Fibroblast of peridontal ligament (primary cell): Measurements from ENCODE around the gene BABAM2.

Experiments used
- DNase-seq: peaks from one replicate; pipeline ENCODE4 v3.0.0-alpha.2; 2010; ENCODE audit errors: extremely low read depth

The BABAM2 gene

DNA sequence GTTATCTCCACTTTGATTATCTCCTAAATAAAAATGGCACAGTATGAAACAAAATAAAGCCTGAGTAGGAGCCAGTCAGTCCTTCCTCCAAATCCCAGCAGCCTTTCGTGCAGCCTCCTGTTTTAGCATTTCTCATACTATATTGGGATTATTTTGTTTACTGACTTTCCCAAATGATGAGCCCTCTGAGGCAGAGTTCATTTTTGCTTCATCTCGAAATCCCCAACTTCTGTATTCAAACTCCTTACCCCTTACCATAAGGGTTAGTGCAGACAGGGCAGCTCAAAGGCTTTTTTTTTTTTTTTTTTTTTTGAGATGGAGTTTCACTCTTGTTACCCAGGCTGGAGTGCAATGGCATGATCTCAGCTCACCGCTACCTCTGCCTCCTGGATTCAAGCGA is 388.8 kb downstream of the BABAM2 start:
- DNase-seq: no peak

DNA sequence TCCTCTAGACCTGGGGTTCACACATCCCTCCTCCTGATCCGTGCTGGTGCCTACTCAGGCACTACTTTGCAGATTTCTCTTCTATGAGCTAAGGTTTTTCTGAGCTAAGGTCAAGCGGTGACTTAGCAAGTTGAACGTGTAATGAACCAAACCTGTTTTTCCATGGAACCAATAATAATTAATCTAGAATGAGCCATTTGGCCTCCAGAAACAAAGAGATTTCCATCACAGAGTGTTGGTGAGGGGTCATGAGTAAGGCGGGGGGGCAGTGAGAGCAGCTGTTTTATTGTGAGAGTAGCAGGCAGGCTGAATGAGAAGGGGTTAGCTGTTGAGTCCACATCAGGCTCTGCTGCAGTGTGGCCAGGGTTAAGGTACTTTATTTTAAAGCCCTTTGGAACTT is 390.1 kb downstream of the BABAM2 start:
- no peak for DNase-seq

DNA sequence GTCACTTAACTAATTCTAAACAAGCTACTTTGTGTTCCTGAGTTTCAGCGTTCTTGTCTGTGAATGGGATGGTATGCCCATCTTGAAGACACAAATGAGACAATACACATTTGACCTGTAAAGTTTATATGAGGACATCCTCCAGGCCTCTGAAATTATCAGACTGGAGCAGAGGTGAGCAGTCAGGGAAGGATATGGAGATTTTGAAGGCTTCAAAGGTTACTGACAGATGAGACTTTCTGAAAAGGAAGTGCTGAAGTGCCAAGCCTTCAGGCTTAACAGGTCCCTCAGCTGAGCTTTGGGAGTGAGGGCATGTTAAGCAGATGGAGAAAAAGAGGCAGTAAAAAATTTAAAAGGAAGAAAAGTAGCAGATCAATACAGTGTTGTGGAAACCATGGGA is 391.2 kb downstream of the BABAM2 start:
- no peak for DNase-seq

DNA sequence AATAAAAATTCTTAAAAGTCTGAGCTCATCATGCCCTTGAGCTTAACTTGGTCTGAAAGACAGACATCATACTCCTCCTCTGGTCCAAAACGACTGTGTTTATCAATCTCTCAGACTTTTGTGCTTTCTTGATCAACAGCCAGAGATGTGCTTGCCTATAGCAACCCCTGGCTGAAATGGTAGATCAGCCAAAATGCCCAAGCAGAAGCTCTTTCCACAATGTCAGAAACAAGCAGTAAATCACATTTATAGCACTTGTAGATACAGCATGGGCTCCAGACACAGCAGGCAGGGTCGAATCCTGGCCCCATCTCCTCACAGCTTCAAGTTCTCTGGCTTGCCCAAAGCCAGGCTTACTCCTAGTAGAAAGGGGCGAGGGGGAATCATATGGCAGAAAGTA is 391.7 kb downstream of the BABAM2 start:
- no peak for DNase-seq

DNA sequence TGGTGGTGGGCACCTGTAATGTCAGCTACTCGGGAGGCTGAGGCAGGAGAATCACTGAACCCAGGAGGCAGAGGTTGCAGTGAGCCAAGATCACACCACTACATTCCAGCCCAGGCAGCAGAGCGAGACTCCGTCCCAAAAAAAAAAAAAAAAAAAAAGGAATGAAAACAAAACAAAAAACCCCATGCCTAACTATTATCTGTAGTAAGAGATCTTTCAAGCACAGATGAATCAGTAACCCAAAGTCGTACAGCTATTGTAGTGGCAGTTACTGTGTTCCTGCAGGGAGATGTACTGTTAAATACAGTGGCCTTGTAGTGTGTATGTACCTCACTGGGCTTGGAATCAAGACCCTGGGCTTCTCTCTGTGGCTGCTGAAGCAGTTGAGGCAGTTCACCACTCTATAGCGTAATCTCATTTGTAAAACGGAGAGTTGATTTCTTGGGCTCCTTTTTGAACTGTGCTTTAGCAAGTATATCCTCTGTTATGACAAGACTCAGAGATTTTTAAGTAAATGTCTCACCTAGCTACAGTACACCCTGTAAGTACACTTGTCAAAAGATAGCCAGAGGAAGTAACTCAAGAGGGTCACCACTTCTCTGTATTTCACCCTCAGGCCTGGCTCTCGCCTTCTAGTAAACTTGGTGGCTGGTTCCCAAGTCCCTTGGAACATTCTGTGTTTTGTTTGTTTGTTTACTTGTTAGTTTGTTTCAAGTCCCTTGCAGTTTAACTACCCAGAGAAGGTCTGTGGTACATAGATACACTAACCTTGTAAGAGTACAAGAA is 392.5 kb downstream of the BABAM2 start:
- no peak for DNase-seq

DNA sequence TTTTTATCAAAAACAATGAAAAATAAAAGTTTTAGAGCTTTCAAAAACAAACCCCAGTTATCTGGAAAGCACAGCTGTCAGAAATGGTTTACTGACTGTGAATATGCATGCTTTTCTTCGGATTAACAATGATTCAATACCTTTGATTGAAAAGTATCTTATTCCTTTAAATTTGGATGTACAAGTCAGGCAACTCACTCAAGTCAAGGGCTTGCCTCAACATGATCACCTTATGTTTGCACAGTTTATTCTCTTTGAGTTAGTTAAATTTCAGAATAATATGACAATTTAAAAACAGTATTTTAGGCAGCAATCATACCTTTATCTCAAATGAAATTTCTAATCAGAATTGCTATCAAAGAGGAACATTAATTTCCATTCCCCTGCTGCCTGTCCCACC is 393.3 kb downstream of the BABAM2 start:
- DNase-seq: no peak

DNA sequence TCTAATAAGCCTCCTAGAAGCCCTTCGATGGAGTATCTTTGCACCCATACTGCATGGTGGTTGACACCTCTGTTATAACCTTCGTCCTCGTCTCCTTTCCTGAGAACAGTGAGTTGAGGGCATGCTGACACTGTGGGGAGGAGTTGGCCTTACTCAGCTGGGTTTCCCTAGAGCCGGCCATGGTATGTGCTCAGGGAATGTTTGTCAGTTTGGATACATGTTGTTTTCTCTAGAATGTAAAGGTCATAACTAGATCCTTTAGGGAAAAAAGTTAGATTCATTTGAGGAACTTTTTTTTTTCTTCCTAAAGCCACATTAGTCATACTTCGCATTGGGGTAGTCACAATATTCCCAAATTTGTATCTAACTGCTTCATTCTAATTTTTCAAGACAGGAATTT is 396.1 kb downstream of the BABAM2 start:
- peak; percentile 74 for DNase-seq

DNA sequence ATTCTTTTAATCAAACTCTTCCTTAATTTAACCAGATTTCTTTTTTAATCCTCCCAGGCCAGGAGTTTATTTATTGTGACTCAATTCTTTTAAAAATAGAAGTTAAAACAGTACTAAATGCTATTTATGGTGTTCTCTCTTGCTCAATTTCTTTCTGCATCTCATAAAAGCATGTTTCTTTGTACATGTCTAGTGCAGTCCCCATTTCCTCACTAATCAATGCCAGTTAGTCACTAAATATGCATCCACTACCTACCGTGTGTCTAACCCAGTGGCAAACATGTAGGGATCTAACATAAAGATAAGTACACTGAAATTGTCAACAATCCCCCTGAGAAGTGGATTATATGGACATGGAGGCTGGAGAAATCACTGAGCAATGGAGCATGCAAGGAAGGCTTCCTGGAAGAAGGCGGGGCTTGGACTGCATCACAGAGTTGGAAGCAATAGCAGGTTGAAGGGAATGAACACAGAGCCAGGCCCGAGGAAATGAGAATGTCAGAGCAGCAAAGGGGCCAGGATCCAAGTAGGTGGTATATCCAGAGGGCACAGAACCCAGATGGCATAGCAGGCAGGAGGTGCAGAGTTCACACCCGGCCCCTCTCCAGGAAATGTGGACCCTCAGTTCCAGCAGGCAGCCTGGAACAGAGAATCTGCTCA is 396.9 kb downstream of the BABAM2 start:
- peak; percentile 66 for DNase-seq

DNA sequence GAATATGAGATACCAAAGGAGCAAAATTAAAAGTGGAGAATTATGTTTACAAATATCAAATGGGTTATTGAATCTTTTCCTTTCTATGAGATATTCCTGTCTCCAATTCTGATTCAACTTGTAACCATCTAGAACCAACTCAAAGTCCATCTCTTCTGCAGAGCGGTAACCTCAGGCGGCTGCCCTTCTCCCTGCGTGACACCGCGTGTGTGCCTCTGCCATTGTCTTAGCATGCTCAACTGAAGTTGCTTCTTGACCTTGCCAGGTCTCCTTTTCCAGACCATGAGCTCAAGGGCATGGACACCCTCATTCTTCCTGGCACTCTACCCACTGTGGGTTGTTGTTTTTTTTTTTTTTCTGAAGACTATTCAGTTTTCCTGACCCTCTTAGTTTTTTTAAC is 398.1 kb downstream of the BABAM2 start:
- no peak for DNase-seq

DNA sequence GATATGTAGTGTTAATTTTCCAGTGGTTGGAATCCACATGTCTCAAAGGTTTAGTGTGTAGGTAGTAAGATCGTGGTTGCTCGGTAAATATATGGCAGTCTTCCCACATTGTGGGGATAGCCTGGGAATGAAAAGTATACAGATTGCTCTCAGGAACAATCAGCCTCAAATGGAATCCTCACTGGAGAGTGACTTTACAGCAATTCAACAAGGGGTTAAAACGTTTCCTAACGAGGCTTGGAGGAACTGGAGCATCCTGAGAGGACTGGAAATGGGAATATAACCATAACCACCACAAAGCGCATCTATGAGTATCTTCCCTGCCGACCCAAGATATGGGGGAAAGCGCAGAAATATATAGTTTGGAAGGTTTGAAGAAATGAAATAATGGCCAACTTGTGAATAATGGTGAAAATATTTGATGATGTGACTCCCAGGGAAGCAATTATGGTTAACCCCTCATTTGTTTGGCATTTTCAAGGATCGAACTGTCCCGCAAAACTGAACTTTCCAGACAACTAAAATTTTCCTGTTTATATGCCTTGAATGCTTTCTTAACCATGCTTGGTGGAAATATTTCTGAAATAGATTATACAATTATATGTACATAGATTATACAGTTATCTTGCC is 401.4 kb downstream of the BABAM2 start:
- DNase-seq: peak; percentile 83

DNA sequence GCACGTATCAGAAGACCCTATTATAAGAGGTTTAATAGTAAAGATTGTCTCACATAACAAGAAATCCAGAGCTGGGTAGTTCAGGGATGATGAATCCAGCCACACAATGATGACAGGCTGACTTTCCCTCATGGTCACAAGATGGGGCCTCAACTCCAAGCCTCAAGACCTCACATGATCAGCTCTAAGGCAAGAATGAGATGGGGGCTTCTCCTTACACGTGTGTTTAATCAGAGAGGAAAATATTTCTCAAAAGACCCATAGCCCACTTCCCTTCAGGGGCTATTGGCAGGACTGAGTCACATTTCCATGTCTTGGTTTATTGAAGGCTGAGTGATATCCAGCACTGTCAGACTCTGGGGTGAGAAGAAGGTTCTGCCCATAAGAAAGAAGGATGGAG is 402.0 kb downstream of the BABAM2 start:
- peak; percentile 65 for DNase-seq

DNA sequence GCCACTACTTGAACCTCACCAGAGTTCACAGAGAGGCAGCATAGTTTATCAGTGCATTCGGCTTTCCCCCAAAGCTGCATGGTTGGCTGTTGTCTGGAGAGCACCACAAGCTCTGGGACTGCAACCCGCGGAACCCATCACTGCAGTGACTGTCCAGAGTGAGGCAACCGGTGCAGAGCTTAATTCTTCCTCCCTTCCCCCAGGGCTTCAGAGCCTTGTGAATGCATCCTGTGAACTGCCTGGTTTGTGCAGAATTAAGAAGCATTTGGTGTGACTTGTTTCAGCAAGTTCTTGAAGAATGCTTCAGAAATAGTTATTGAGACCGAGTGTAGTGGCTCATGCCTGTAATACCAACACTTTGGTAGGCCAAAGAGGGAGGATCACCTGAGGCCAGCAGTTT is 402.9 kb downstream of the BABAM2 start:
- DNase-seq: no peak

DNA sequence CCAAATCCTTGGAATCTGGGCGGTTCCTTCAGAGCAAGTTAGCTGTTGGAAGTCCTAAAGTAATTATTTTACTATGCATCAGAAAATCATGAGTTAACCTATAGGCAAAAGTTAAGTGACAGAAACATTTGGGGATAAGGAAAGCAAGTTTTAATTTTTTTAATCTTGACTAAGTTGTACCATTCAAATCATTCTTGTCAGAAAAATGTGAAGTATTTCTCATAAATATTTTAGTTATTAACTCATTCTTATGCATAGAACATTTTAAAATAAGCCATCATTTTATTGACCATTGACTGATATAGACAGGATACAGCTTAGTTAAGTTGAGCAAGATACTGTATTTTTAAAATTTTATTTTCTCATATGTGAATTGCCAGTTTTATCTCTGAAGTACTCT is 403.9 kb downstream of the BABAM2 start:
- no peak for DNase-seq

DNA sequence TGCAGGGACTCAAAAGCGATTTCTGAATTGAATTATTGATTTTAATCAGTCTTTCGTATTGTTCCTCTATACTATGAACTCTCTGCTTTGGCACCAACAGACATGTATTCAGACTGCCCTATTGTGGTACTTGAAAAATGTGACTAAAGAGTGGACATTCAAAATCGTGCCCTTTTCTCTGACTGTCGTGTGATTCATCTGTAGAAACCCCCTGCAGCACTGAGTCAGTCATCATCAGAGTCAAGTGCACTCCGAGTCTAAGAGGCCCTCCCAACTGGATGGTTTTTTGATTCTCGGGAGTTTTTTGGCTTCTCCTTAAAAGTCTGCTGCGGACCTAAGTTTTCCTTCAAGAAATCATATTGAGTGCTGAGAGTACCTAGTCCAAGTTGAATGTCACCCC is 405.7 kb downstream of the BABAM2 start:
- peak; percentile 31 for DNase-seq

DNA sequence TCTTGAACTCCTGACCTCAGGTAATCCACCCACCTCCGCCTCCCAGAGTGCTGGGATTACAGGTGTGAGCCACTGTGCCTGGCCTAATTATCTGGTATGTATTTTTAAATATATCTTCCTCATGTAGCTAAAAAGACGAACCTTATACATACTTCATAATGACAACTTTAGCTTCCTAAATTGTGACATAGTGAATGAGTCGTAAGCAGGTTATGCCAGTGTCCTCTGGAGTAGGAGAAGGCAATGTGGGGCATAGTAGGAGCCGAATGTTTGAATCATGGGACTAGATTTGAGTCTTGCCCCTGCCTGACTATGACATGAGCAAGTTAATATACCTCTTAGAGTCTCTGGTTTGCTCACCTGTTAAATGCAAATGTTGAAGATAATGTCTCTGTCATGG is 406.4 kb downstream of the BABAM2 start:
- DNase-seq: peak; percentile 46

DNA sequence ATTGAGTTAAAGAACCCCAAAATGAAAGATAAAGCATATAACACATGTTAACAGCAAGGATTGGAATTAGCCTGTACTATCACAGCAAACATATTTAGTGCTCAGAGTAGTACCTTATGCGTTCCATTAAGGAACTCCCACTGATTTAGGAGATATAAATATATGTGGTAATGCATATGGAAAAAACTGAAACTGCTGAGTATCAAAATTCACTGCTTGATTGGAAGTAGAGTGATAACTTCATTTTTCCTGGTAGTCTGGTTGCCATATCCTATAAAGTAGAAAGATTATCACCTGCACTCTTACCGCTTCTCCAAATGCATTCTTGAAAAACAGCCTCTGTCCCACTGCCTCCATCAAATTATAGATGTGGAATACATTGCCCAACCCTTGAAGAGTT is 407.0 kb downstream of the BABAM2 start:
- no peak for DNase-seq

DNA sequence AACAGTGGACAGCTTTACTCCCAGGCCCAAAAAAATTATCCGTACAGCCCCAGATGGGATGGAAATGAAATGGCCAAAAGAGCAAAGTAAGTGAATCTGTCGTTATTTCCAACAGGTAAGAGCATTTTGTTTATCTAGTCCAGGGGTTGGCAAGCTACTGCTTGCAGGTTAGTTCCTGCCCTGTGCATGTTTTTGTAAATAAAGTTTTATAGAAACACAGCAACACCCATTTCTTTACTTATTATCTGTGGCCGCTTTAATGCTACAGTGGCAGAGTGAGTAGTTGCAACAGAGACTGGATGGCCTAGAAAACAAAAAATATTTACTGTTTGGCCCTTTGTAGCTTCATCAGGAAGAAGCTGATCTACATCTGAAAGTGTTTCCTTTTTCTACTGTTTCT is 407.9 kb downstream of the BABAM2 start:
- no peak for DNase-seq

DNA sequence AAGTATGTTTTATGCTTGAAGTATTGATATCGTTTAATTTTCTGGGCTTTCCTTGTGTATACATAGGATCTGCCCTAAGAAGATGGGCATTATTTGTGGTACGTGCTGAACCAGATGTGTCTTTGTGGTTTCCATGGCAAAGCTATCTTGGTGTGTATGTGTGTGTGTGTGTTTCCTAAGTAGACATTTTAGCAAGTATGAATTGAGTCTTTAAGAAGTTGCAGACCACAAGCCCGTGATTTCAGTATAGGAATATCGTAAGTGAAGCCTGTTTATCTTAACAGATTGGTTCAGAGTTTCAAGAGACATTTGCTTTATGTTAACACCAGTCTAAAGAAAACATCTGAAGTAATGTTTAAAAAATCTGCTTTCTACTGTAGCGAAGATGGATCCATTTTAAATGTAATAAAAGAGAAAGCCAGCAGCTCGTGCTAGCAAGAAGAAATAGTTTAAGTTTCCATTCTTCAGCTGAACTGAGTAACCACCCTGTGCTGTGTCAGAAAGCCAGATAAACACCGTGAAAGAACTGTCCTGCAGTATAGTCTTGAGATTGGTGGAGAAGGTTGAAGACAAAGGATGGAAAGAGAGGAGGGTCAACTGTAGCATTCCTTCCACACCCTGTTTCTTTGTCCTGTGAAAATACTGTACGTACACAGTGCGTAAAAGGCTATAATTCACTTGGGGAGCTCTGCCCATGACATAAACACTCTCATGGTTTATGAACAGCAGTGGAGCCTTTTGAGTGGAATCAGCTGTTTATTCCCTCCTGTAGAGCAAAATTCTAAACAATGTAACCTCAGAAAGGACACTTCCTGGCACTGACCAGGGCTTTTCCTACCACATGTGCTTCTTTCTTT is 410.2 kb downstream of the BABAM2 start:
- peak; percentile 98 for DNase-seq

DNA sequence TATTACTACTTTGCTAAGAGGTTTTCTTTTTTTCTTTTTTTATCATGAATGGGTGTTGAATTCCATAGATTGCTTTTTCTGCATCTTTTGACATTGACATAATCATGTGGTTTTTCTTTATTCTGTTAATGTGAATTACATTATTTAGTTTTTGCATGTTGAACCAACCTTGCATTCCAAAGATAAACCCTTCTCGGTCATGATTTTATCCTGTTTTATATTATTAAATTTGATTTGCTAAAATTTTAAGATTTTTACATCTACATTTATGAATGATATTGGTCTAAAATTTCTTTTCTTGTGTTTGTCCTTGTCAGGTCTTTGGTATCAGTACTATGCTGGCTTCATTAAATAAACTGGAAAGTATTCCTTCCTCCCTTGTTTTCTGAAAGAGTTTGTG is 414.7 kb downstream of the BABAM2 start:
- DNase-seq: no peak

DNA sequence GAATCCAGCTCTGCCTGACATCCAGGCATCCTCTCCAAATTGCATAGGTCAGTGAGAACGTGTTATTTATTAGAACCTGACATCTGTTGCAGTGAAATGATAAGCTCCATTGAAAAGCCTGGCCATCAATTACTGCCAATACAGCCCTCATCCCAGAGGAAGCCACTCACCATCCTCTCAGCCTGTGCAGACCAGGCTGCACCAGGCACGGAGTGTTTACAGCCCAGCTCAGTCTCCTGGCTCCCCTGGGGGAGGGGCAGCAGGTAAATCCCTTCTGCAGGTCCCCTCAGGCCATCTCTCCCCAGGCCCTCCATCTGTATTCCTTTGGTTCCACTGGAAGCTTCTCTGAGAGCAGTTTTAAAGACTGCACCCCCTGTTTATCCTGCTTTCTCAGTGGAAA is 419.6 kb downstream of the BABAM2 start:
- DNase-seq: no peak

DNA sequence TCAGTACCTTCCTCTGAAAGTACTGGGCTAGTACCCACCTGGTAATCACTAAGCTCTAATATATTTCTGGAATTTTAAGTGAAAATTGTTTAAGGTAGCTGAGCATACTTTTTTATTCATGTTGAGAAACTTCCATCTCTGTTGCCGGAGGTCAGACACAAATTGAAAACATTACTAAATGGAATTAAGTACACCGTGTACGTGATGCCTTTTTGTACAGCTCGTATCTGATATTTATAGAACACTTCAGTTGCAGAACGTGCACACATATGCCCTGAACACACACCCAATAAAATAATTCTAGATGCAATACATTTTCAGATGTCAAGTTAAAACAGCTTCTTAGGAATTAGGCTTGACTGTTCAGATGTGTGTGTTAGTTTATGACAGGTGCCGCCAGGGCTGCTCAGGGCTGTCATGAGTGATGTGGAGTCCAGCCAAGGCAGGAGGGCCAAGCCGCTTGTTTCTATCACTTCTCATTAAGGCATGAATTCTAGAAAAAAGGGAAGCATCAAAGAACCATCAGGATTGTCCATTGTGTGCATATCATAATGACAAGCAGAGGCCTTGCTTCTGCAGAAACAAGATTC is 421.2 kb downstream of the BABAM2 start:
- DNase-seq: no peak
